ENCODE data around the gene TCL1B. TPM values are rescaled to one million over a fixed set of nuclear protein-coding genes. Genes with fewer than 3 reads are reported as not detected.

TCL1B gene, protein sequence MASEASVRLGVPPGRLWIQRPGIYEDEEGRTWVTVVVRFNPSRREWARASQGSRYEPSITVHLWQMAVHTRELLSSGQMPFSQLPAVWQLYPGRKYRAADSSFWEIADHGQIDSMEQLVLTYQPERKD
- not detected in 2 replicates for total RNA-seq

GRCh38 chr14:95685978-95686922, at the start of gene TCL1B:
TCL1B (plus strand) TSS chr14:95686426; CDS start chr14:95686468, 42 bp downstream.

GRCh38 chr14:95713596-95714371, 27.6 kb downstream of the TCL1B start, which contains the start of gene TCL1A:
TCL1A (minus strand) TSS chr14:95714125; CDS start chr14:95714066, 59 bp downstream.

Other genes with a start within 250 kb of the TCL1B start
- gene SYNE3, start 169.8 kb upstream of the TCL1B start, total RNA-seq, result 15.8 and 21.6 TPM in 2 replicates
- gene GLRX5, start 151.4 kb upstream of the TCL1B start, total RNA-seq, result 59.0 and 68.2 TPM in 2 replicates
- gene TCL1A, start 27.7 kb downstream of the TCL1B start, total RNA-seq, result not detected in 2 replicates
- not detected in 2 replicates for gene TUNAR, start 190.4 kb downstream of the TCL1B start, total RNA-seq

Measured in mammary microvascular endothelial cell (primary cell).